ENCODE data around the gene RPL29.

GRCh38 chr3:51986010-51986947 lies 9.4 kb downstream of the RPL29 start:
- TF ChIP-seq CTCF (conservative IDR thresholded peaks at IDR 0.05; ENCODE audit: low read depth, low read length) (no peak), USF2 (IDR thresholded peaks at IDR 0.05; ENCODE audit: low read depth, low read length) (no peak), RFX5 (IDR thresholded peaks at IDR 0.05; ENCODE audit: low read depth, low read length) (no peak), POLR2A (IDR thresholded peaks at IDR 0.05; ENCODE audit: low read depth, low read length) (no peak), NFE2L2 (IDR thresholded peaks at IDR 0.05; ENCODE audit: low read depth, low read length) (no peak), FOS (IDR thresholded peaks at IDR 0.05; ENCODE audit: low read depth, low read length) (no peak), MAZ (IDR thresholded peaks at IDR 0.05; ENCODE audit: borderline replicate concordance, low read depth, low read length) (no peak), RCOR1 (IDR thresholded peaks at IDR 0.05; ENCODE audit: insufficient replicate concordance, low read length) (no peak), RAD21 (IDR thresholded peaks at IDR 0.05; ENCODE audit: low read length) (no peak), CHD1 (IDR thresholded peaks at IDR 0.05; ENCODE audit: low read depth, low read length) (no peak)

All from IMR-90 (cell line).